ENCODE data around the gene TRPV5.

- TF ChIP-seq, protein P1, sequence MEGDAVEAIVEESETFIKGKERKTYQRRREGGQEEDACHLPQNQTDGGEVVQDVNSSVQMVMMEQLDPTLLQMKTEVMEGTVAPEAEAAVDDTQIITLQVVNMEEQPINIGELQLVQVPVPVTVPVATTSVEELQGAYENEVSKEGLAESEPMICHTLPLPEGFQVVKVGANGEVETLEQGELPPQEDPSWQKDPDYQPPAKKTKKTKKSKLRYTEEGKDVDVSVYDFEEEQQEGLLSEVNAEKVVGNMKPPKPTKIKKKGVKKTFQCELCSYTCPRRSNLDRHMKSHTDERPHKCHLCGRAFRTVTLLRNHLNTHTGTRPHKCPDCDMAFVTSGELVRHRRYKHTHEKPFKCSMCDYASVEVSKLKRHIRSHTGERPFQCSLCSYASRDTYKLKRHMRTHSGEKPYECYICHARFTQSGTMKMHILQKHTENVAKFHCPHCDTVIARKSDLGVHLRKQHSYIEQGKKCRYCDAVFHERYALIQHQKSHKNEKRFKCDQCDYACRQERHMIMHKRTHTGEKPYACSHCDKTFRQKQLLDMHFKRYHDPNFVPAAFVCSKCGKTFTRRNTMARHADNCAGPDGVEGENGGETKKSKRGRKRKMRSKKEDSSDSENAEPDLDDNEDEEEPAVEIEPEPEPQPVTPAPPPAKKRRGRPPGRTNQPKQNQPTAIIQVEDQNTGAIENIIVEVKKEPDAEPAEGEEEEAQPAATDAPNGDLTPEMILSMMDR (conservative IDR thresholded peaks at IDR 0.05 in 1 of 2, IDR thresholded peaks at IDR 0.05 in 1 of 2; ENCODE audit: low read depth in 1 of 2, low read length in 2 of 2): no peak
- no peak for TF ChIP-seq EZH2 (IDR thresholded peaks at IDR 0.05; ENCODE audit: low read length, missing control alignments)
Measured at GRCh38 chr7:142898377-142899170, 35.0 kb downstream of the TRPV5 start.

Data from fibroblast of lung (primary cell).